Neural progenitor cell (in vitro differentiated cells): ENCODE measurements around the gene LRBA.

Experiments used
- EZH2 ChIP-seq: fragments of 200-600 bp; sonication (generic); IDR thresholded peaks from 2 replicates; pipeline ENCODE4 v1.6.1; 2017; ENCODE audit warnings: antibody characterized with exemption, mild to moderate bottlenecking, moderate library complexity
- TF ChIP-seq, protein P1 (sequence below): fragments of 200-600 bp; sonication (generic); IDR thresholded peaks from 2 replicates; pipeline ENCODE4 v1.5.1; 2017; ENCODE audit warnings: antibody characterized with exemption, mild to moderate bottlenecking

DNA sequence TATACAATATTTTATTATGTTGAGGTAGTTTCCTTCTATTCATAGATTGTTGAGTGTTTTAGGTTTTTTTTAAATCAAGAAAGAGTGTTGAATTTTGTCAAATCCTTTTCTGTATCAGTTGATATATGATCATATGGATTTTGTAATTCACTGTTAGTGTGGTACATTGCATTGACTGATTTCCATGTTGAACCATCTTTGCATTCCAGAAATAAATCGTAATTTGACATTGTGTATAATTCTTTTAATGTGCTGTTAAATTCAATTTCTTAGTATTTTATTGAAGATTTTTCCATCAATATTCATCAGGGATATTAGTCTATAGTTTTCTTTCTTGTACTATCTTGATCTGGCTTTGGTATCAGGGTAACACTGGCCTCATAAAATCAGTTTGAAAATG, 103.8 kb downstream of the LRBA start:
- TF ChIP-seq, protein P1, sequence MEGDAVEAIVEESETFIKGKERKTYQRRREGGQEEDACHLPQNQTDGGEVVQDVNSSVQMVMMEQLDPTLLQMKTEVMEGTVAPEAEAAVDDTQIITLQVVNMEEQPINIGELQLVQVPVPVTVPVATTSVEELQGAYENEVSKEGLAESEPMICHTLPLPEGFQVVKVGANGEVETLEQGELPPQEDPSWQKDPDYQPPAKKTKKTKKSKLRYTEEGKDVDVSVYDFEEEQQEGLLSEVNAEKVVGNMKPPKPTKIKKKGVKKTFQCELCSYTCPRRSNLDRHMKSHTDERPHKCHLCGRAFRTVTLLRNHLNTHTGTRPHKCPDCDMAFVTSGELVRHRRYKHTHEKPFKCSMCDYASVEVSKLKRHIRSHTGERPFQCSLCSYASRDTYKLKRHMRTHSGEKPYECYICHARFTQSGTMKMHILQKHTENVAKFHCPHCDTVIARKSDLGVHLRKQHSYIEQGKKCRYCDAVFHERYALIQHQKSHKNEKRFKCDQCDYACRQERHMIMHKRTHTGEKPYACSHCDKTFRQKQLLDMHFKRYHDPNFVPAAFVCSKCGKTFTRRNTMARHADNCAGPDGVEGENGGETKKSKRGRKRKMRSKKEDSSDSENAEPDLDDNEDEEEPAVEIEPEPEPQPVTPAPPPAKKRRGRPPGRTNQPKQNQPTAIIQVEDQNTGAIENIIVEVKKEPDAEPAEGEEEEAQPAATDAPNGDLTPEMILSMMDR, result no peak
- TF ChIP-seq EZH2, result no peak
